IMR-90 (cell line): ENCODE data around the gene FSIP1. TPM values are rescaled to one million over a fixed set of nuclear protein-coding genes. Genes with fewer than 3 reads are reported as not detected.

Source experiments
- ATAC-seq: fragments of 200-7000 bp; cut with Tn5 transposase; 2 replicates; pipeline ENCODE4 v1.9.1; 2020; ENCODE audit warnings: low read depth, mild to moderate bottlenecking, moderate library complexity
- BruUV-seq: library from RNA; stranded (reverse); fragments of 400-500 nt; replicated peaks from 2 replicates; lab custom pipeline; 2021; lab: Mats Ljungman, UMichigan
- CTCF ChIA-PET: fragments of 300-600 bp; formaldehyde crosslinking; extraction: SDS; loops from one replicate; lab custom pipeline; 2021; ENCODE audit warnings: antibody characterized with exemption; lab: Yijun Ruan, JAX
- POLR2A ChIA-PET: fragments of 300-600 bp; sonication (Branson Sonifier 250); formaldehyde crosslinking; loops from one replicate; lab custom pipeline; 2022; ENCODE audit warnings: antibody characterized with exemption; ENCODE audit not compliant: unreplicated experiment; lab: Charles Lee
- DNase-seq: peaks from one replicate; pipeline ENCODE4 v3.0.0; 2013
- H2AFZ ChIP-seq: replicated peaks from 2 replicates; pipeline ENCODE3; 2013; ENCODE audit warnings: low read length, mild to moderate bottlenecking; ENCODE audit not compliant: poor library complexity
- H2AK5ac ChIP-seq: 2 replicates; pipeline ENCODE4 v1.6.1; 2013; ENCODE audit warnings: low read depth, low read length, inconsistent platforms
- H2AK9ac ChIP-seq: replicated peaks from 2 replicates; pipeline ENCODE3; 2013; ENCODE audit warnings: mild to moderate bottlenecking, low read depth, low read length, moderate library complexity; ENCODE audit not compliant: poor library complexity
- H2BK120ac ChIP-seq: 2 replicates; pipeline ENCODE4 v1.6.1; 2013; ENCODE audit warnings: low read depth, low read length, inconsistent platforms
- H2BK15ac ChIP-seq: 3 replicates; pipeline ENCODE4 v1.6.1; 2013; ENCODE audit warnings: low read depth, low read length, inconsistent platforms
- H2BK20ac ChIP-seq: 2 replicates; pipeline ENCODE4 v1.6.1; 2013; ENCODE audit warnings: low read depth, mild to moderate bottlenecking, inconsistent platforms, low read length, moderate library complexity
- H2BK5ac ChIP-seq: 2 replicates; pipeline ENCODE4 v1.6.1; 2013; ENCODE audit warnings: mild to moderate bottlenecking, low read depth, low read length, inconsistent platforms; ENCODE audit not compliant: poor library complexity, severe bottlenecking
- H3K14ac ChIP-seq: replicated peaks from 2 replicates; pipeline ENCODE4 v1.6.1; 2013; ENCODE audit warnings: low read depth, low read length, inconsistent platforms
- H3K18ac ChIP-seq: 2 replicates; pipeline ENCODE4 v1.6.1; 2013; ENCODE audit warnings: low read depth, low read length, control low read depth
- H3K23ac ChIP-seq: 2 replicates; pipeline ENCODE4 v1.6.1; 2013; ENCODE audit warnings: low read depth, low read length, inconsistent platforms
- H3K27ac ChIP-seq: 2 replicates; pipeline ENCODE4 v1.5.1; 2013; ENCODE audit warnings: mild to moderate bottlenecking, control low read depth, low read length; ENCODE audit not compliant: insufficient read depth
- H3K27me3 ChIP-seq: 2 replicates; pipeline ENCODE4 v1.6.1; 2013; ENCODE audit warnings: low read length; ENCODE audit not compliant: control insufficient read depth, insufficient read depth
- H3K36me3 ChIP-seq: 2 replicates; pipeline ENCODE4 v1.6.1; 2013; ENCODE audit warnings: low read length, mixed read lengths; ENCODE audit not compliant: control insufficient read depth, insufficient read depth
- H3K4ac ChIP-seq: 2 replicates; pipeline ENCODE4 v1.6.1; 2013; ENCODE audit warnings: low read depth, low read length, inconsistent platforms
- H3K4me1 ChIP-seq: 2 replicates; pipeline ENCODE4 v1.6.1; 2013; ENCODE audit warnings: low read length, mixed read lengths; ENCODE audit not compliant: control insufficient read depth, insufficient read depth
- H3K4me2 ChIP-seq: 2 replicates; pipeline ENCODE4 v1.6.1; 2013; ENCODE audit warnings: low read depth, mild to moderate bottlenecking, control low read depth, low read length, moderate library complexity
- H3K4me3 ChIP-seq: 2 replicates; pipeline ENCODE4 v1.5.1; 2013; ENCODE audit warnings: low read depth, mild to moderate bottlenecking, control low read depth, low read length, moderate library complexity; ENCODE audit not compliant: insufficient read depth
- H3K56ac ChIP-seq: 2 replicates; pipeline ENCODE4 v1.6.1; 2013; ENCODE audit warnings: low read length, inconsistent platforms; ENCODE audit not compliant: insufficient read depth; ENCODE audit errors: extremely low read depth
- H3K79me1 ChIP-seq, 2 experiments: 2 replicates each; pipeline ENCODE4 v1.6.1; 2013; ENCODE audit warnings: low read length in 2 of 2, inconsistent platforms in 1 of 2, low read depth in 1 of 2
- H3K9ac ChIP-seq: 2 replicates; pipeline ENCODE4 v1.6.1; 2013; ENCODE audit warnings: low read depth, low read length, control low read depth
- H3K9me1 ChIP-seq: 2 replicates; pipeline ENCODE4 v1.6.1; 2013; ENCODE audit warnings: low read length, inconsistent platforms; ENCODE audit not compliant: insufficient read depth
- H3K9me3 ChIP-seq: 2 replicates; pipeline ENCODE4 v1.6.1; 2013; ENCODE audit warnings: low read length; ENCODE audit not compliant: control insufficient read depth, insufficient read depth
- H4K20me1 ChIP-seq: 2 replicates; pipeline ENCODE4 v1.6.1; 2013; ENCODE audit warnings: low read length, inconsistent platforms; ENCODE audit not compliant: insufficient read depth
- H4K5ac ChIP-seq: 2 replicates; pipeline ENCODE4 v1.6.1; 2013; ENCODE audit warnings: mild to moderate bottlenecking, low read depth, low read length, control low read depth
- H4K8ac ChIP-seq, 2 experiments: 2 replicates each; pipeline ENCODE4 v1.6.1; 2013; ENCODE audit warnings: low read depth in 2 of 2, low read length in 2 of 2, control low read depth in 1 of 2, inconsistent platforms in 1 of 2
- H4K91ac ChIP-seq: 2 replicates; pipeline ENCODE4 v1.6.1; 2013; ENCODE audit warnings: low read depth, low read length, inconsistent platforms; ENCODE audit not compliant: insufficient read depth
- BHLHE40 ChIP-seq: fragments of 150-350 bp; IDR thresholded peaks from 2 replicates; pipeline ENCODE4 v1.6.1; 2016; ENCODE audit warnings: mild to moderate bottlenecking, low read depth, low read length
- CHD1 ChIP-seq: IDR thresholded peaks from 2 replicates; pipeline ENCODE4 v1.6.1; 2012; ENCODE audit warnings: low read depth, low read length, improper control_type of control experiment
- CTCF ChIP-seq: conservative IDR thresholded peaks from 2 replicates; pipeline ENCODE4 v1.5.1; 2012; ENCODE audit warnings: mild to moderate bottlenecking, low read depth, low read length, improper control_type of control experiment
- FOS ChIP-seq: fragments of 150-350 bp; IDR thresholded peaks from 2 replicates; pipeline ENCODE4 v1.6.1; 2016; ENCODE audit warnings: low read depth, low read length
- MAFK ChIP-seq: IDR thresholded peaks from 2 replicates; pipeline ENCODE4 v1.6.1; 2012; ENCODE audit warnings: low read depth, low read length, improper control_type of control experiment
- NFE2L2 ChIP-seq: fragments of 150-350 bp; IDR thresholded peaks from 2 replicates; pipeline ENCODE4 v1.6.1; 2016; ENCODE audit warnings: low read depth, mild to moderate bottlenecking, low read length
- POLR2A ChIP-seq: IDR thresholded peaks from 2 replicates; pipeline ENCODE4 v1.6.1; 2012; ENCODE audit warnings: mild to moderate bottlenecking, low read depth, low read length
- RCOR1 ChIP-seq: IDR thresholded peaks from 2 replicates; pipeline ENCODE4 v1.6.1; 2012; ENCODE audit warnings: mild to moderate bottlenecking, low read length, improper control_type of control experiment; ENCODE audit not compliant: insufficient replicate concordance
- WGBS, 2 experiments: methylation state at CpG; one replicate each; pipeline versions ENCODE4 v1.1.5 to v1.1.7; 2013; ENCODE audit warnings: missing lambda C conversion rate in 2 of 2; ENCODE audit not compliant: insufficient read length in 1 of 2; ENCODE audit errors: extremely low coverage in 2 of 2; 5-methylcytosine and 5-hydroxymethylcytosine counted together
- dilution Hi-C: fragments of 300-500 bp; cut with HindIII; formaldehyde crosslinking; loops from one replicate; pipeline ENCODE4 v1.14.3; 2018; ENCODE audit warnings: low sequenced_read_pairs; ENCODE audit not compliant: unreplicated experiment
- in situ Hi-C: fragments of 300-500 bp; cut with MboI; formaldehyde crosslinking; loops from 3 replicates; pipeline ENCODE4 v1.14.3; 2019; ENCODE audit warnings: low sequenced_read_pairs, inconsistent platforms, mixed read lengths
- intact Hi-C: fragments of 100-400 bp; cut with micrococcal nuclease; formaldehyde crosslinking; loops from 2 replicates; pipeline ENCODE4 v1.10.0; 2022
- polyA plus RNA-seq, 3 experiments: library from polyadenylated mRNA; depleted of rRNA; stranded (reverse); fragments of >200 nt; gene quantifications; 2 replicates each; pipeline ENCODE4 v1.2.3, GENCODE V29; 2012; ENCODE audit warnings: low replicate concordance in 1 of 3
- total RNA-seq: library from RNA; depleted of rRNA; stranded (reverse); fragments of >200 nt; gene quantifications from 2 replicates; pipeline ENCODE4 v1.2.3, GENCODE V29; 2012

FSIP1 gene
- total and polyA plus RNA-seq, 2 of the 4 experiments (the other 2 are of a cell fraction): 0.10 to 0.18 TPM

GRCh38 chr15:39826975-39827374, 44.3 kb upstream of the FSIP1 start:
- H3K9me3 ChIP-seq: no peaks in the 10 kb centered on the region; the same call in 1 of the 2 replicates
- H4K5ac ChIP-seq: no peak overlapping the region
- H2BK5ac ChIP-seq: no peak overlapping the region
- H3K9ac ChIP-seq: no peak overlapping the region
- no peak overlapping the region for H3K27ac ChIP-seq
- dilution Hi-C loops (no loop called here), in situ Hi-C loops (no loop called here), intact Hi-C loops (no loop called here)
- no peaks in the 10 kb centered on the region for H3K27me3 ChIP-seq
- TF ChIP-seq CHD1: no peak
- no peak for TF ChIP-seq RCOR1
- TF ChIP-seq MAFK: no peak
- no peak for TF ChIP-seq NFE2L2
- TF ChIP-seq BHLHE40: no peak
- TF ChIP-seq POLR2A: no peak
- no peak for TF ChIP-seq FOS
- TF ChIP-seq CTCF: no peak
- no CpG with 5 or more reads among the region's 2 CpGs for WGBS, 2 experiments
- peaks cover 19% of the 10 kb centered on the region for H3K4me1 ChIP-seq
- no peak overlapping the region for H4K91ac ChIP-seq
- peaks cover 46% of the 10 kb centered on the region for H3K9me1 ChIP-seq
- ATAC-seq (no peak), DNase-seq (no peak)
- H3K4me2 ChIP-seq: no peak overlapping the region
- no TSS peak for BruUV-seq
- H2AFZ ChIP-seq: no peak overlapping the region
- no peak overlapping the region for H2AK9ac ChIP-seq
- no peak overlapping the region for H2AK5ac ChIP-seq
- no peak overlapping the region for H2BK15ac ChIP-seq
- H2BK120ac ChIP-seq: no peak overlapping the region
- no peak overlapping the region for H3K4ac ChIP-seq
- H3K79me1 ChIP-seq: peaks cover 51 to 91% of the 10 kb centered on the region in 2 experiments
- H3K4me3 ChIP-seq: no peak overlapping the region
- no peak overlapping the region for H2BK20ac ChIP-seq
- peaks cover 92% of the 10 kb centered on the region for H4K20me1 ChIP-seq
- H3K18ac ChIP-seq: no peak overlapping the region
- no peak overlapping the region for H4K8ac ChIP-seq
- H3K36me3 ChIP-seq: no peaks in the 10 kb centered on the region
- H3K14ac ChIP-seq: no peak overlapping the region
- no peak overlapping the region for H3K23ac ChIP-seq
- ChIA-PET POLR2A (no interaction called here), CTCF (interaction anchor here (0.6 kb wide), 2 partner anchors 40 kb away, joined by 3 to 4 read pairs; no protein-coding TSS in a partner anchor)
- H3K56ac ChIP-seq: no peak overlapping the region
